HepG2 (cell line): ENCODE data around the gene POLL. TPM values are rescaled to one million over a fixed set of nuclear protein-coding genes. Genes with fewer than 3 reads are reported as not detected.
A peak's percentile ranks its signal among the peaks of the same experiment; 100 is the strongest.

ENCODE experiments used
- CC2D1A ChIP-seq: sonication (generic); formaldehyde crosslinking; IDR thresholded peaks from 2 replicates; pipeline ENCODE4 v1.8.1; 2023; ENCODE audit warnings: mild to moderate bottlenecking, missing genetic modification reagents
- HNRNPUL1 ChIP-seq: fragments of 200-400 bp; formaldehyde crosslinking; IDR thresholded peaks from 2 replicates; pipeline ENCODE4 v1.6.1; 2017; ENCODE audit warnings: low read depth, mild to moderate bottlenecking, low read length, moderate library complexity
- KDM4B ChIP-seq: sonication (generic); formaldehyde crosslinking; IDR thresholded peaks from 2 replicates; pipeline ENCODE4 v1.4.0; 2020; ENCODE audit warnings: missing genetic modification reagents
- MED13 ChIP-seq: sonication (generic); formaldehyde crosslinking; IDR thresholded peaks from 2 replicates; pipeline ENCODE4 v1.5.0; 2020; ENCODE audit warnings: missing genetic modification reagents
- MIXL1 ChIP-seq: IDR thresholded peaks from 2 replicates; pipeline ENCODE4 v1.6.1; 2016
- MXD1 ChIP-seq: sonication (generic); formaldehyde crosslinking; IDR thresholded peaks from 2 replicates; pipeline ENCODE4 v1.4.0; 2020; ENCODE audit warnings: mild to moderate bottlenecking, missing genetic modification reagents
- NCOR1 ChIP-seq: fragments of 200-600 bp; sonication (generic); IDR thresholded peaks from 2 replicates; pipeline ENCODE4 v1.7.0; 2017; ENCODE audit warnings: antibody characterized with exemption, low read length, borderline replicate concordance
- ZNF569 ChIP-seq: sonication (generic); formaldehyde crosslinking; IDR thresholded peaks from 2 replicates; pipeline ENCODE4 v1.5.0; 2020; ENCODE audit warnings: mild to moderate bottlenecking, missing genetic modification reagents, moderate library complexity, borderline replicate concordance
- ZNF709 ChIP-seq: sonication (generic); formaldehyde crosslinking; IDR thresholded peaks from 2 replicates; pipeline ENCODE4 v1.5.0; 2020; ENCODE audit warnings: mild to moderate bottlenecking, missing genetic modification reagents
- polyA plus RNA-seq, 8 experiments: library from polyadenylated mRNA; depleted of rRNA in 3 of 8; stranded (reverse) in 7 of 8; unstranded in 1 of 8; fragments of >200 nt; fragmentation: Illumina TruSeq in 4 of 8; extraction: Trizol in 4 of 8; gene quantifications; 2 replicates each; pipeline versions ENCODE4 v1.2.1 to v1.2.3, GENCODE V29; 2011 to 2016; ENCODE audit warnings: low read depth in 4 of 8, missing spikeins in 1 of 8, mixed read lengths in 1 of 8; ENCODE audit not compliant: insufficient read depth in 1 of 8
- total RNA-seq, 5 experiments: library from RNA; depleted of rRNA; stranded (reverse); fragments of >200 nt; fragmentation: Illumina TruSeq; extraction: Trizol; gene quantifications; 2 replicates each; pipeline ENCODE4 v1.2.3, GENCODE V29; 2016; ENCODE audit warnings: low read depth in 1 of 5
- TF ChIP-seq, protein P1 (sequence below): sonication (generic); formaldehyde crosslinking; IDR thresholded peaks from 2 replicates; pipeline ENCODE4 v1.4.0; 2020; ENCODE audit warnings: missing genetic modification reagents, borderline replicate concordance
- TF ChIP-seq, protein P2 (sequence below): IDR thresholded peaks from 2 replicates; pipeline ENCODE4 v1.6.1; 2016; ENCODE audit warnings: missing biosample characterization, missing genetic modification reagents, low read depth
- TF ChIP-seq, protein P3 (sequence below): sonication (generic); formaldehyde crosslinking; IDR thresholded peaks from 2 replicates; pipeline ENCODE4 v1.4.0; 2020; ENCODE audit warnings: missing genetic modification reagents, borderline replicate concordance
- TF ChIP-seq, protein P4 (sequence below): IDR thresholded peaks from 2 replicates; pipeline ENCODE4 v1.6.1; 2016; ENCODE audit warnings: low read depth, control low read depth
- TF ChIP-seq, protein P5 (sequence below): sonication (generic); formaldehyde crosslinking; IDR thresholded peaks from 2 replicates; pipeline ENCODE4 v1.4.0; 2020; ENCODE audit warnings: missing genetic modification reagents

Gene POLL
- total and polyA plus RNA-seq, 2 of the 13 experiments (the other 11 are each of a cell fraction or from before 2014, with no cell fraction given) = 13.8 to 19.1 TPM

GRCh38 chr10:101566333-101567164, 21.5 kb downstream of the POLL start (continued):
- TF ChIP-seq, protein P1, sequence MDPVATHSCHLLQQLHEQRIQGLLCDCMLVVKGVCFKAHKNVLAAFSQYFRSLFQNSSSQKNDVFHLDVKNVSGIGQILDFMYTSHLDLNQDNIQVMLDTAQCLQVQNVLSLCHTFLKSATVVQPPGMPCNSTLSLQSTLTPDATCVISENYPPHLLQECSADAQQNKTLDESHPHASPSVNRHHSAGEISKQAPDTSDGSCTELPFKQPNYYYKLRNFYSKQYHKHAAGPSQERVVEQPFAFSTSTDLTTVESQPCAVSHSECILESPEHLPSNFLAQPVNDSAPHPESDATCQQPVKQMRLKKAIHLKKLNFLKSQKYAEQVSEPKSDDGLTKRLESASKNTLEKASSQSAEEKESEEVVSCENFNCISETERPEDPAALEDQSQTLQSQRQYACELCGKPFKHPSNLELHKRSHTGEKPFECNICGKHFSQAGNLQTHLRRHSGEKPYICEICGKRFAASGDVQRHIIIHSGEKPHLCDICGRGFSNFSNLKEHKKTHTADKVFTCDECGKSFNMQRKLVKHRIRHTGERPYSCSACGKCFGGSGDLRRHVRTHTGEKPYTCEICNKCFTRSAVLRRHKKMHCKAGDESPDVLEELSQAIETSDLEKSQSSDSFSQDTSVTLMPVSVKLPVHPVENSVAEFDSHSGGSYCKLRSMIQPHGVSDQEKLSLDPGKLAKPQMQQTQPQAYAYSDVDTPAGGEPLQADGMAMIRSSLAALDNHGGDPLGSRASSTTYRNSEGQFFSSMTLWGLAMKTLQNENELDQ = no peak
- TF ChIP-seq, protein P2, sequence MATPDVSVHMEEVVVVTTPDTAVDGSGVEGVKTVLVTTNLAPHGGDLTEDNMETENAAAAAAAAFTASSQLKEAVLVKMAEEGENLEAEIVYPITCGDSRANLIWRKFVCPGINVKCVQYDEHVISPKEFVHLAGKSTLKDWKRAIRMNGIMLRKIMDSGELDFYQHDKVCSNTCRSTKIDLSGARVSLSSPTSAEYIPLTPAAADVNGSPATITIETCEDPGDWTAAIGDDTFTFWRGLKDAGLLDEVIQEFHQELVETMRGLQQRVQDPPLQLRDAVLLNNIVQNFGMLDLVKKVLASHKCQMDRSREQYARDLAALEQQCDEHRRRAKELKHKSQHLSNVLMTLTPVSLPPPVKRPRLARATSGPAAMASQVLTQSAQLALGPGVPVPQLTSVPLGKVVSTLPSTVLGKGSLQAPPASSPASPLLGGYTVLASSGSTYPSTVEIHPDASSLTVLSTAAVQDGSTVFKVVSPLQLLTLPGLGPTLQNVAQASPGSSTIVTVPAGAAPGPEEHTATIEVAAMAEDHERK (CRISPR knock-in tag) = no peak
- TF ChIP-seq MXD1 (CRISPR knock-in tag) = peak; percentile 48; the same call in 1 of the 2 replicates
- no peak for TF ChIP-seq ZNF569
- TF ChIP-seq HNRNPUL1 = no peak
- TF ChIP-seq, protein P3, sequence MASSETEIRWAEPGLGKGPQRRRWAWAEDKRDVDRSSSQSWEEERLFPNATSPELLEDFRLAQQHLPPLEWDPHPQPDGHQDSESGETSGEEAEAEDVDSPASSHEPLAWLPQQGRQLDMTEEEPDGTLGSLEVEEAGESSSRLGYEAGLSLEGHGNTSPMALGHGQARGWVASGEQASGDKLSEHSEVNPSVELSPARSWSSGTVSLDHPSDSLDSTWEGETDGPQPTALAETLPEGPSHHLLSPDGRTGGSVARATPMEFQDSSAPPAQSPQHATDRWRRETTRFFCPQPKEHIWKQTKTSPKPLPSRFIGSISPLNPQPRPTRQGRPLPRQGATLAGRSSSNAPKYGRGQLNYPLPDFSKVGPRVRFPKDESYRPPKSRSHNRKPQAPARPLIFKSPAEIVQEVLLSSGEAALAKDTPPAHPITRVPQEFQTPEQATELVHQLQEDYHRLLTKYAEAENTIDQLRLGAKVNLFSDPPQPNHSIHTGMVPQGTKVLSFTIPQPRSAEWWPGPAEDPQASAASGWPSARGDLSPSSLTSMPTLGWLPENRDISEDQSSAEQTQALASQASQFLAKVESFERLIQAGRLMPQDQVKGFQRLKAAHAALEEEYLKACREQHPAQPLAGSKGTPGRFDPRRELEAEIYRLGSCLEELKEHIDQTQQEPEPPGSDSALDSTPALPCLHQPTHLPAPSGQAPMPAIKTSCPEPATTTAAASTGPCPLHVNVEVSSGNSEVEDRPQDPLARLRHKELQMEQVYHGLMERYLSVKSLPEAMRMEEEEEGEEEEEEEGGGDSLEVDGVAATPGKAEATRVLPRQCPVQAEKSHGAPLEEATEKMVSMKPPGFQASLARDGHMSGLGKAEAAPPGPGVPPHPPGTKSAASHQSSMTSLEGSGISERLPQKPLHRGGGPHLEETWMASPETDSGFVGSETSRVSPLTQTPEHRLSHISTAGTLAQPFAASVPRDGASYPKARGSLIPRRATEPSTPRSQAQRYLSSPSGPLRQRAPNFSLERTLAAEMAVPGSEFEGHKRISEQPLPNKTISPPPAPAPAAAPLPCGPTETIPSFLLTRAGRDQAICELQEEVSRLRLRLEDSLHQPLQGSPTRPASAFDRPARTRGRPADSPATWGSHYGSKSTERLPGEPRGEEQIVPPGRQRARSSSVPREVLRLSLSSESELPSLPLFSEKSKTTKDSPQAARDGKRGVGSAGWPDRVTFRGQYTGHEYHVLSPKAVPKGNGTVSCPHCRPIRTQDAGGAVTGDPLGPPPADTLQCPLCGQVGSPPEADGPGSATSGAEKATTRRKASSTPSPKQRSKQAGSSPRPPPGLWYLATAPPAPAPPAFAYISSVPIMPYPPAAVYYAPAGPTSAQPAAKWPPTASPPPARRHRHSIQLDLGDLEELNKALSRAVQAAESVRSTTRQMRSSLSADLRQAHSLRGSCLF (CRISPR knock-in tag) = no peak
- no peak for TF ChIP-seq NCOR1
- TF ChIP-seq, protein P4, sequence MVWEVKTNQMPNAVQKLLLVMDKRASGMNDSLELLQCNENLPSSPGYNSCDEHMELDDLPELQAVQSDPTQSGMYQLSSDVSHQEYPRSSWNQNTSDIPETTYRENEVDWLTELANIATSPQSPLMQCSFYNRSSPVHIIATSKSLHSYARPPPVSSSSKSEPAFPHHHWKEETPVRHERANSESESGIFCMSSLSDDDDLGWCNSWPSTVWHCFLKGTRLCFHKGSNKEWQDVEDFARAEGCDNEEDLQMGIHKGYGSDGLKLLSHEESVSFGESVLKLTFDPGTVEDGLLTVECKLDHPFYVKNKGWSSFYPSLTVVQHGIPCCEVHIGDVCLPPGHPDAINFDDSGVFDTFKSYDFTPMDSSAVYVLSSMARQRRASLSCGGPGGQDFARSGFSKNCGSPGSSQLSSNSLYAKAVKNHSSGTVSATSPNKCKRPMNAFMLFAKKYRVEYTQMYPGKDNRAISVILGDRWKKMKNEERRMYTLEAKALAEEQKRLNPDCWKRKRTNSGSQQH = no peak
- TF ChIP-seq MED13 (CRISPR knock-in tag) = no peak
- 0 out of 2 replicates have a peak, but pooled peaks have one; percentile 1 for TF ChIP-seq ZNF709
- TF ChIP-seq, protein P5, sequence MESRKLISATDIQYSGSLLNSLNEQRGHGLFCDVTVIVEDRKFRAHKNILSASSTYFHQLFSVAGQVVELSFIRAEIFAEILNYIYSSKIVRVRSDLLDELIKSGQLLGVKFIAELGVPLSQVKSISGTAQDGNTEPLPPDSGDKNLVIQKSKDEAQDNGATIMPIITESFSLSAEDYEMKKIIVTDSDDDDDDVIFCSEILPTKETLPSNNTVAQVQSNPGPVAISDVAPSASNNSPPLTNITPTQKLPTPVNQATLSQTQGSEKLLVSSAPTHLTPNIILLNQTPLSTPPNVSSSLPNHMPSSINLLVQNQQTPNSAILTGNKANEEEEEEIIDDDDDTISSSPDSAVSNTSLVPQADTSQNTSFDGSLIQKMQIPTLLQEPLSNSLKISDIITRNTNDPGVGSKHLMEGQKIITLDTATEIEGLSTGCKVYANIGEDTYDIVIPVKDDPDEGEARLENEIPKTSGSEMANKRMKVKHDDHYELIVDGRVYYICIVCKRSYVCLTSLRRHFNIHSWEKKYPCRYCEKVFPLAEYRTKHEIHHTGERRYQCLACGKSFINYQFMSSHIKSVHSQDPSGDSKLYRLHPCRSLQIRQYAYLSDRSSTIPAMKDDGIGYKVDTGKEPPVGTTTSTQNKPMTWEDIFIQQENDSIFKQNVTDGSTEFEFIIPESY (CRISPR knock-in tag) = peak; percentile 54
- TF ChIP-seq KDM4B (CRISPR knock-in tag) = no peak
- TF ChIP-seq MIXL1 (CRISPR knock-in tag) = no peak
- no peak for TF ChIP-seq CC2D1A
